Measurements from ENCODE around the gene PACRG. TPM values are rescaled to one million over a fixed set of nuclear protein-coding genes. Genes with fewer than 3 reads are reported as not detected.

PACRG gene
- total RNA-seq, 2 donors from 2014 or later = 2.9 to 63.8 TPM

GRCh38 chr6:162852192-162852591 is 124.4 kb downstream of the PACRG start:
- intact Hi-C loops (cut with DNase I) = no loop called here
- Histone ChIP-seq H3K27ac (no peak overlapping the region), H3K4me1 (replicated peaks) (no peaks in the 10 kb centered on the region), H3K4me3 (no peak overlapping the region), H3K9me3 (no peaks in the 10 kb centered on the region), H3K27me3 (replicated peaks; ENCODE audit: insufficient read depth) (no peaks in the 10 kb centered on the region), H3K36me3 (no peaks in the 10 kb centered on the region)
- DNase-seq (ENCODE audit: low spot score) = no peak
- 95% methylated on average over 6 of the region's 6 CpGs for WGBS
- TF ChIP-seq, protein P1, sequence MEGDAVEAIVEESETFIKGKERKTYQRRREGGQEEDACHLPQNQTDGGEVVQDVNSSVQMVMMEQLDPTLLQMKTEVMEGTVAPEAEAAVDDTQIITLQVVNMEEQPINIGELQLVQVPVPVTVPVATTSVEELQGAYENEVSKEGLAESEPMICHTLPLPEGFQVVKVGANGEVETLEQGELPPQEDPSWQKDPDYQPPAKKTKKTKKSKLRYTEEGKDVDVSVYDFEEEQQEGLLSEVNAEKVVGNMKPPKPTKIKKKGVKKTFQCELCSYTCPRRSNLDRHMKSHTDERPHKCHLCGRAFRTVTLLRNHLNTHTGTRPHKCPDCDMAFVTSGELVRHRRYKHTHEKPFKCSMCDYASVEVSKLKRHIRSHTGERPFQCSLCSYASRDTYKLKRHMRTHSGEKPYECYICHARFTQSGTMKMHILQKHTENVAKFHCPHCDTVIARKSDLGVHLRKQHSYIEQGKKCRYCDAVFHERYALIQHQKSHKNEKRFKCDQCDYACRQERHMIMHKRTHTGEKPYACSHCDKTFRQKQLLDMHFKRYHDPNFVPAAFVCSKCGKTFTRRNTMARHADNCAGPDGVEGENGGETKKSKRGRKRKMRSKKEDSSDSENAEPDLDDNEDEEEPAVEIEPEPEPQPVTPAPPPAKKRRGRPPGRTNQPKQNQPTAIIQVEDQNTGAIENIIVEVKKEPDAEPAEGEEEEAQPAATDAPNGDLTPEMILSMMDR (IDR thresholded peaks at IDR 0.05) = no peak
- TF ChIP-seq POLR2A (IDR thresholded peaks at IDR 0.05) = no peak
- TF ChIP-seq POLR2AphosphoS5 (IDR thresholded peaks at IDR 0.05) = no peak

DNA sequence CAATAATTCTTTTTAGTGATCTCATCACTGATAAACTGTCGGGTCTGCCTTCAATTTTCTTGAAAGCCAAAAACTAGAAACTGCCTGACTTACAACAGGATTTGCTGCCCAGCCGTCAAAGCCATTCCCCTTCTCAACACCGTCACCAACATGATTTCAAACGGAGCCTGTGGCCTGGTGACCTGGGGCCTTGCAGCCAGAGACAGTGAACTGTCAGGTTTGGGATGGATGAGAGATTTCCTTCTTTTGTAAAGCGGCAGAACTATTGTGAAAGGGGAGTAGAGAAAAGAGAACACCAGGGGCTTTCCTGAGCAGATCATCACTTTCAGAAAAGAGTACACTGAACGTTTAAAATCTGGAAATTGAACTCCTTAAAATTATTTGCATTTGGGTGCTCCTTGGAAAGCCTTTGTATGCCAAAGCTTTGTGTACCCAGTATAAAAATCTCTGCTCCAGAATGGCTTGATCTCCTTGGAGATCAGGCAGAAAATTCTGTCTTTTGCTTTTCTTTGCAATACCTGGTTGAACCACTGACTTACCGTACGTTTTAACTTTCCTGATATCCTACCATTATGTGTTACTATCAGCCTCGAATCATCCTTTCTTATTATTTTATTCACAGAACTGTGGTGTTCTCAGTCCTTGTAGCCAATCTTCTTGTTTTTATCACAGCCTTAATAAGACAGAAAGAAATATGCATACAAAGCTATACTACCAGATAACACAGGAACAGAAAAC is 125.2 kb downstream of the PACRG start:
- DNase-seq (ENCODE audit: low spot score) = no peak
- TF ChIP-seq POLR2AphosphoS5 (IDR thresholded peaks at IDR 0.05) (no peak), POLR2A (IDR thresholded peaks at IDR 0.05) (no peak)
- TF ChIP-seq, protein P1 (IDR thresholded peaks at IDR 0.05) = no peak
- intact Hi-C loops (cut with DNase I) = no loop called here
- 55% methylated on average over 9 of the region's 9 CpGs for WGBS
- no peaks in the 10 kb centered on the region for H3K9me3 ChIP-seq
- no peaks in the 10 kb centered on the region for H3K36me3 ChIP-seq
- H3K4me3 ChIP-seq = no peak overlapping the region
- H3K27me3 ChIP-seq (replicated peaks; ENCODE audit: insufficient read depth) = no peaks in the 10 kb centered on the region
- H3K4me1 ChIP-seq (replicated peaks) = no peaks in the 10 kb centered on the region
- no peak overlapping the region for H3K27ac ChIP-seq

GRCh38 chr6:162854228-162854627 is 126.5 kb downstream of the PACRG start:
- 42% methylated on average over 1 of the region's 1 CpG for WGBS
- TF ChIP-seq, protein P1 (IDR thresholded peaks at IDR 0.05) = no peak
- peak; percentile 26 for TF ChIP-seq POLR2AphosphoS5 (IDR thresholded peaks at IDR 0.05)

GRCh38 chr6:162854734-162855191 is 127.0 kb downstream of the PACRG start:
- Histone ChIP-seq H3K4me3 (no peak overlapping the region), H3K36me3 (no peaks in the 10 kb centered on the region), H3K27ac (no peak overlapping the region), H3K9me3 (no peaks in the 10 kb centered on the region), H3K27me3 (replicated peaks; ENCODE audit: insufficient read depth) (no peaks in the 10 kb centered on the region), H3K4me1 (replicated peaks) (no peaks in the 10 kb centered on the region)
- WGBS = 90% methylated on average over 20 of the region's 20 CpGs
- TF ChIP-seq POLR2A (IDR thresholded peaks at IDR 0.05) (no peak), POLR2AphosphoS5 (IDR thresholded peaks at IDR 0.05) (no peak)
- TF ChIP-seq, protein P1 (IDR thresholded peaks at IDR 0.05) = no peak
- DNase-seq (ENCODE audit: low spot score) = no peak
- intact Hi-C loops (cut with DNase I) = no loop called here

More at GRCh38 chr6:162854228-162854627, 126.5 kb downstream of the PACRG start:
- no peaks in the 10 kb centered on the region for H3K36me3 ChIP-seq
- no peak overlapping the region for H3K4me3 ChIP-seq
- H3K27ac ChIP-seq = no peak overlapping the region
- no peak for DNase-seq (ENCODE audit: low spot score)
- no peaks in the 10 kb centered on the region for H3K4me1 ChIP-seq (replicated peaks)
- intact Hi-C loops (cut with DNase I) = no loop called here
- H3K27me3 ChIP-seq (replicated peaks; ENCODE audit: insufficient read depth) = no peaks in the 10 kb centered on the region
- H3K9me3 ChIP-seq = no peaks in the 10 kb centered on the region

DNA sequence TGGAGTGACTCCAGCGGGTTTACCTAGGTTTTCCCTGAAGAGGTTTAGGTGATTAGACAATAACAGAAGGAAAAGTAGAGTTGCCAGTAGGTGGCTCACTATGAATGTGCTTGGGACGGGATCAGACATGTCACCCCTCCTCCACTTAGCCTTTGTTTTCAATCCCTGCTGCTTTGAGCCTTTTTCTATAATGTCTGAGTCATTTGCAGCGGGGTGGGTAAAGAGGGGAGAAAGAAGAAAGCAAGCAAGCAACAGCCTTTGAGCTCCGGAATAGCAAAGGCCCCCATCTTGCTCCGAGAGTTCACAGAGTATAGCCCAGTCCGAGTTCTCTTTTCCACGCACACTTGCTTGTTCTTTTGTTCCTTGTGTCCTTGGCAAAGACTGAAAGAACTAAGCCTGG is 129.1 kb downstream of the PACRG start:
- no peak overlapping the region for H3K27ac ChIP-seq
- H3K4me3 ChIP-seq = peak overlapping the region in 1 of 2 donors; percentile 7
- no peaks in the 10 kb centered on the region for H3K9me3 ChIP-seq
- H3K4me1 ChIP-seq (replicated peaks) = no peaks in the 10 kb centered on the region
- TF ChIP-seq, protein P1 (IDR thresholded peaks at IDR 0.05) = peak in 3 of 4 experiments; percentile 58 to 63 (median 61)
- no peak for TF ChIP-seq POLR2A (IDR thresholded peaks at IDR 0.05)
- TF ChIP-seq POLR2AphosphoS5 (IDR thresholded peaks at IDR 0.05) = peak; percentile 42
- intact Hi-C loops (cut with DNase I) = no loop called here
- no peaks in the 10 kb centered on the region for H3K36me3 ChIP-seq
- WGBS = 7% methylated on average over 7 of the region's 7 CpGs
- no peaks in the 10 kb centered on the region for H3K27me3 ChIP-seq (replicated peaks; ENCODE audit: insufficient read depth)
- peak; percentile 57 for DNase-seq (ENCODE audit: low spot score)

All from prostate gland (tissue), 2 donors.